ENCODE results near the gene FARSA. TPM values are rescaled to one million over a fixed set of nuclear protein-coding genes. Genes with fewer than 3 reads are reported as not detected.

Gene FARSA
- total and polyA plus RNA-seq, 10 of the 15 experiments (the other 5 are each of a cell fraction or from before 2014, with no cell fraction given), result 20.3 to 212 (median 76.4) TPM

DNA sequence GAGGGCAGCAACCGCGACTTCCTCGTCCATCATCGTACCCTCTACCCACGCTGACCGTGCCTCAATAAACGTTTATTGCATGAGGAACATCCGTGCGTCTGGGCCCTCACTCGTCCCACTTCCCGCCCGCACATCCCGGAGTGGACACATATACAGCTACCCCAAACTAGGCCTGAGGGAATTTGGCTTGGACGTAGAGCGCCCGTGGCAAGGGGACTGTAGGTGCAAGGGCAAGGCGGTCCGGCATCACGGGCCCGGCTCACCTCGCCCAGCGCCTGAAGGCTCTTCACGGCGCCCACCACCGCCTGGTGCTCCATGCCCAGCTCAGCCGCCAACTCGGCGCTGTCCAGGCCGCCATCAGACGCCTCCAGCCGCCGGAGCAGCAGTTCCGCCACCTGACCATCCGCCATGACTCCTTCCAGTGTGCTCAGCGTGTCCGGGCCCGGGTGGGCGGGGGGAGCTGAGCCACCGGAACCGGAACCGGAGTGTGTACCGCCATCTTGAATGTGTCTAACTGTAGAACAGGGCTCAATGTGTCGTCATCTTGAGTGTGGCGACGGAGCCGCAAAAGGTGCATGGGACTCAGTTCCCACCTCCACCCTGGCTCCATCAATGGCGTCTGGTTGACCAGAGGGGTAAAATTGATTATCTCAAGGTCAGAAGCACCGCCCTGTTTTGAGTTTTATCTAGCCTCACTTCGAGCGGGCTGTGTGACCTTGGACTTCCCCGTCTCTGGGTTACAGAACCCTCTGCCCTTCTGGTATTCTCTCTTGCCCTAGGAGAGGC lies at the start of gene FARSA (continued):
- TF ChIP-seq, protein P1, sequence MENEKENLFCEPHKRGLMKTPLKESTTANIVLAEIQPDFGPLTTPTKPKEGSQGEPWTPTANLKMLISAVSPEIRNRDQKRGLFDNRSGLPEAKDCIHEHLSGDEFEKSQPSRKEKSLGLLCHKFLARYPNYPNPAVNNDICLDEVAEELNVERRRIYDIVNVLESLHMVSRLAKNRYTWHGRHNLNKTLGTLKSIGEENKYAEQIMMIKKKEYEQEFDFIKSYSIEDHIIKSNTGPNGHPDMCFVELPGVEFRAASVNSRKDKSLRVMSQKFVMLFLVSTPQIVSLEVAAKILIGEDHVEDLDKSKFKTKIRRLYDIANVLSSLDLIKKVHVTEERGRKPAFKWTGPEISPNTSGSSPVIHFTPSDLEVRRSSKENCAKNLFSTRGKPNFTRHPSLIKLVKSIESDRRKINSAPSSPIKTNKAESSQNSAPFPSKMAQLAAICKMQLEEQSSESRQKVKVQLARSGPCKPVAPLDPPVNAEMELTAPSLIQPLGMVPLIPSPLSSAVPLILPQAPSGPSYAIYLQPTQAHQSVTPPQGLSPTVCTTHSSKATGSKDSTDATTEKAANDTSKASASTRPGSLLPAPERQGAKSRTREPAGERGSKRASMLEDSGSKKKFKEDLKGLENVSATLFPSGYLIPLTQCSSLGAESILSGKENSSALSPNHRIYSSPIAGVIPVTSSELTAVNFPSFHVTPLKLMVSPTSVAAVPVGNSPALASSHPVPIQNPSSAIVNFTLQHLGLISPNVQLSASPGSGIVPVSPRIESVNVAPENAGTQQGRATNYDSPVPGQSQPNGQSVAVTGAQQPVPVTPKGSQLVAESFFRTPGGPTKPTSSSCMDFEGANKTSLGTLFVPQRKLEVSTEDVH (IDR thresholded peaks at IDR 0.05; ENCODE audit: low read depth, partially characterized antibody), result no peak
- TF ChIP-seq NFYA (IDR thresholded peaks at IDR 0.05; ENCODE audit: borderline replicate concordance, low read depth, low read length) (no peak), ZBED1 (IDR thresholded peaks at IDR 0.05; ENCODE audit: borderline replicate concordance) (no peak), HDAC2 (IDR thresholded peaks at IDR 0.05) (no peak), CTCF (IDR thresholded peaks at IDR 0.05 in 2 of 3, conservative IDR thresholded peaks at IDR 0.05 in 1 of 3; ENCODE audit: control insufficient read depth in 2 of 3, extremely low read depth in 1 of 3, insufficient read depth in 1 of 3, low read depth in 3 of 3, low read length in 3 of 3) (no peak), RCOR1 (conservative IDR thresholded peaks at IDR 0.05; ENCODE audit: low read depth, low read length) (0 out of 2 replicates have a peak, but pooled peaks have one; percentile 78), CHD4 (IDR thresholded peaks at IDR 0.05) (no peak), JUND (IDR thresholded peaks at IDR 0.05; ENCODE audit: low read depth, low read length) (no peak), SP1 (IDR thresholded peaks at IDR 0.05; ENCODE audit: low read depth, low read length) (peak; percentile 45), TCF3 (IDR thresholded peaks at IDR 0.05; ENCODE audit: borderline replicate concordance, insufficient read depth, low read depth, low read length) (0 out of 2 replicates have a peak, but pooled peaks have one; percentile 22), SIX5 (IDR thresholded peaks at IDR 0.05; ENCODE audit: low read depth, low read length, severe bottlenecking) (peak; percentile 89), TARDBP (IDR thresholded peaks at IDR 0.05; ENCODE audit: borderline replicate concordance) (peak; percentile 85; the same call in 1 of the 2 replicates), SPI1 (IDR thresholded peaks at IDR 0.05; ENCODE audit: borderline replicate concordance, insufficient read depth, low read depth, low read length) (0 out of 2 replicates have a peak, but pooled peaks have one; percentile 9), MTA2 (IDR thresholded peaks at IDR 0.05; ENCODE audit: low read depth) (no peak), ATF2 (IDR thresholded peaks at IDR 0.05; ENCODE audit: low read length) (no peak), POLR2AphosphoS5 (IDR thresholded peaks at IDR 0.05; ENCODE audit: low read length) (peak; percentile 94)
- TF ChIP-seq, protein P2, sequence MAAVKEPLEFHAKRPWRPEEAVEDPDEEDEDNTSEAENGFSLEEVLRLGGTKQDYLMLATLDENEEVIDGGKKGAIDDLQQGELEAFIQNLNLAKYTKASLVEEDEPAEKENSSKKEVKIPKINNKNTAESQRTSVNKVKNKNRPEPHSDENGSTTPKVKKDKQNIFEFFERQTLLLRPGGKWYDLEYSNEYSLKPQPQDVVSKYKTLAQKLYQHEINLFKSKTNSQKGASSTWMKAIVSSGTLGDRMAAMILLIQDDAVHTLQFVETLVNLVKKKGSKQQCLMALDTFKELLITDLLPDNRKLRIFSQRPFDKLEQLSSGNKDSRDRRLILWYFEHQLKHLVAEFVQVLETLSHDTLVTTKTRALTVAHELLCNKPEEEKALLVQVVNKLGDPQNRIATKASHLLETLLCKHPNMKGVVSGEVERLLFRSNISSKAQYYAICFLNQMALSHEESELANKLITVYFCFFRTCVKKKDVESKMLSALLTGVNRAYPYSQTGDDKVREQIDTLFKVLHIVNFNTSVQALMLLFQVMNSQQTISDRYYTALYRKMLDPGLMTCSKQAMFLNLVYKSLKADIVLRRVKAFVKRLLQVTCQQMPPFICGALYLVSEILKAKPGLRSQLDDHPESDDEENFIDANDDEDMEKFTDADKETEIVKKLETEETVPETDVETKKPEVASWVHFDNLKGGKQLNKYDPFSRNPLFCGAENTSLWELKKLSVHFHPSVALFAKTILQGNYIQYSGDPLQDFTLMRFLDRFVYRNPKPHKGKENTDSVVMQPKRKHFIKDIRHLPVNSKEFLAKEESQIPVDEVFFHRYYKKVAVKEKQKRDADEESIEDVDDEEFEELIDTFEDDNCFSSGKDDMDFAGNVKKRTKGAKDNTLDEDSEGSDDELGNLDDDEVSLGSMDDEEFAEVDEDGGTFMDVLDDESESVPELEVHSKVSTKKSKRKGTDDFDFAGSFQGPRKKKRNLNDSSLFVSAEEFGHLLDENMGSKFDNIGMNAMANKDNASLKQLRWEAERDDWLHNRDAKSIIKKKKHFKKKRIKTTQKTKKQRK (IDR thresholded peaks at IDR 0.05; ENCODE audit: low read depth, low read length), result no peak
- TF ChIP-seq, protein P3, sequence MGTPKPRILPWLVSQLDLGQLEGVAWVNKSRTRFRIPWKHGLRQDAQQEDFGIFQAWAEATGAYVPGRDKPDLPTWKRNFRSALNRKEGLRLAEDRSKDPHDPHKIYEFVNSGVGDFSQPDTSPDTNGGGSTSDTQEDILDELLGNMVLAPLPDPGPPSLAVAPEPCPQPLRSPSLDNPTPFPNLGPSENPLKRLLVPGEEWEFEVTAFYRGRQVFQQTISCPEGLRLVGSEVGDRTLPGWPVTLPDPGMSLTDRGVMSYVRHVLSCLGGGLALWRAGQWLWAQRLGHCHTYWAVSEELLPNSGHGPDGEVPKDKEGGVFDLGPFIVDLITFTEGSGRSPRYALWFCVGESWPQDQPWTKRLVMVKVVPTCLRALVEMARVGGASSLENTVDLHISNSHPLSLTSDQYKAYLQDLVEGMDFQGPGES (IDR thresholded peaks at IDR 0.05), result no peak

All from GM12878 (cell line).